B cell (primary cell): Measurements from ENCODE around the gene ALDH3A1.

Source experiments
- EZH2 ChIP-seq: IDR thresholded peaks from 2 replicates; pipeline ENCODE4 v1.6.1; 2012; ENCODE audit warnings: borderline replicate concordance, low read depth, mild to moderate bottlenecking, moderate library complexity, low read length; ENCODE audit not compliant: insufficient read depth, poor library complexity, severe bottlenecking
- TF ChIP-seq, protein P1 (sequence below): fragments of 200-600 bp; IDR thresholded peaks from one replicate; pipeline ENCODE4 v1.8.0; 2022; ENCODE audit warnings: antibody characterized with exemption, mild to moderate bottlenecking

DNA sequence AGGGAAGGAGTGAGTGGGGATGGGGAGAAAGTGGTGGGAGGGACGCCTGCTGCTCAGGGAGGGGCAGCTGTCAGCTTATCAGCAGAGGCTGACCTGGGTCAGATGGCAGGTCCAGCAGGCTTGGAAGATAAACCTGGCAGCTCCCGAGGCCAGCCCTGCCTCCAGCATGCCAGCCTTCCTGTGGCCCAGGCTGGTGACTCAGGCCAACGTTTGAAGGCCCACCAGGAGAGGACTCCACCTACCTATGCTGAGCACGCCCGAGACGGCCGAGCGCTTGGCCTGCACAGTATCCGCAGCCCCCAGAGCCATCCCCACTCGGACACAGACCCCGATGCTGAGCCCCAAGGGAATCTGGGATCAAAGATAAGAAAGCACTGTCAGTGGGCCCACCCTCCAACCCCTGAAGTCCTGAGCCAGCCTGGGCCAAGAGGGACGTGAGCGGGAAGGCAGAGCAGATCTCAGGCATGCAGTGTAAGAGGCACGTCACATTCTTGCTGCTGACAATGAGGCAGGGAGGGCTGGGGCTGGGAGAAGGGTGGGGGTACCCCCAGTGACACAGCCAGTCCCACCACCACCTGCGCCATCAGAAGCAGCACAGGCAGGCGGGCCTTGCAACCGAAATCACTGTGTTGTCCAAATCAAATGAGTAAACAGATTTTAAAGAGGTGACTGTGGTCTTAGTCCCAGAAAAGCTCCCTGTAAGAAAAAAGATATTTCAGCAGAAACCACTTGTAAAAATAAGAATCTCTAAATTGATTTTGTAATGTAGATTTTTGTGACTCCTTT is 44.1 kb downstream of the ALDH3A1 start:
- TF ChIP-seq, protein P1, sequence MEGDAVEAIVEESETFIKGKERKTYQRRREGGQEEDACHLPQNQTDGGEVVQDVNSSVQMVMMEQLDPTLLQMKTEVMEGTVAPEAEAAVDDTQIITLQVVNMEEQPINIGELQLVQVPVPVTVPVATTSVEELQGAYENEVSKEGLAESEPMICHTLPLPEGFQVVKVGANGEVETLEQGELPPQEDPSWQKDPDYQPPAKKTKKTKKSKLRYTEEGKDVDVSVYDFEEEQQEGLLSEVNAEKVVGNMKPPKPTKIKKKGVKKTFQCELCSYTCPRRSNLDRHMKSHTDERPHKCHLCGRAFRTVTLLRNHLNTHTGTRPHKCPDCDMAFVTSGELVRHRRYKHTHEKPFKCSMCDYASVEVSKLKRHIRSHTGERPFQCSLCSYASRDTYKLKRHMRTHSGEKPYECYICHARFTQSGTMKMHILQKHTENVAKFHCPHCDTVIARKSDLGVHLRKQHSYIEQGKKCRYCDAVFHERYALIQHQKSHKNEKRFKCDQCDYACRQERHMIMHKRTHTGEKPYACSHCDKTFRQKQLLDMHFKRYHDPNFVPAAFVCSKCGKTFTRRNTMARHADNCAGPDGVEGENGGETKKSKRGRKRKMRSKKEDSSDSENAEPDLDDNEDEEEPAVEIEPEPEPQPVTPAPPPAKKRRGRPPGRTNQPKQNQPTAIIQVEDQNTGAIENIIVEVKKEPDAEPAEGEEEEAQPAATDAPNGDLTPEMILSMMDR, result no peak
- TF ChIP-seq EZH2, result no peak
